ENCODE results near the gene HOXD1.

The HOXD1 gene

DNA sequence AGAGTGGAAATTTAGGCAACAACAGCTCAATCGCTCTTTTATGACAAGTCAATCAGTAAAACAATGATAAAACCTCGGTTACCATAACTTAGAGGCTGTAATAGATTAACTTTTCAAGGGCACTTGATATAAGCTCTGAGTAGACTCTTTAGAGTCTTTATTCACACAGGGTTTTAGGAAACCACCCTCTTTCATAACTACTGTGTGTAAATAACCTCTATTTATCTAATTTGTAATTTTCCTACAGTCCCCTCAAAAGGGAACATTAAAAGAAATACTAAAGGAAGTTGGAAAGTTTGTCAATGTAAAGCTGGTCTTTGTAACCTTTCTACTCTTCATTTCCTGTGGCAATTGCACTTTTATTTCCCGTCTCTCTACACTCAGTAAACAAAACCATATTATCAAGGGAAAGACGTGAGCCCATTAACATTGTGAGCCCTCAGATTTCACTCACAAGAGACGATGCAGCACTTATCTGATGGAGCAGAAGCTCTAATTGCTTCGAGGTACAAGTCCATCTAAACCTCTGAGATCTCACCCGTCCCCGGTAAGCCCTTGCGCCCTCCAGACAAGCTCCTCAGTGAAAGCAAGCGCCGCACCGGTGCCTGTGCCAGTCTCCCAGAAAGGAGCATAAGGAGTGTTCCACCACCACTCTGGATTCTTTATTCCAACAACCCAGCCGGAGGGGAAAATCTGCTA lies 1.1 kb upstream of the HOXD1 start:
- DNase-seq = no peak

DNA sequence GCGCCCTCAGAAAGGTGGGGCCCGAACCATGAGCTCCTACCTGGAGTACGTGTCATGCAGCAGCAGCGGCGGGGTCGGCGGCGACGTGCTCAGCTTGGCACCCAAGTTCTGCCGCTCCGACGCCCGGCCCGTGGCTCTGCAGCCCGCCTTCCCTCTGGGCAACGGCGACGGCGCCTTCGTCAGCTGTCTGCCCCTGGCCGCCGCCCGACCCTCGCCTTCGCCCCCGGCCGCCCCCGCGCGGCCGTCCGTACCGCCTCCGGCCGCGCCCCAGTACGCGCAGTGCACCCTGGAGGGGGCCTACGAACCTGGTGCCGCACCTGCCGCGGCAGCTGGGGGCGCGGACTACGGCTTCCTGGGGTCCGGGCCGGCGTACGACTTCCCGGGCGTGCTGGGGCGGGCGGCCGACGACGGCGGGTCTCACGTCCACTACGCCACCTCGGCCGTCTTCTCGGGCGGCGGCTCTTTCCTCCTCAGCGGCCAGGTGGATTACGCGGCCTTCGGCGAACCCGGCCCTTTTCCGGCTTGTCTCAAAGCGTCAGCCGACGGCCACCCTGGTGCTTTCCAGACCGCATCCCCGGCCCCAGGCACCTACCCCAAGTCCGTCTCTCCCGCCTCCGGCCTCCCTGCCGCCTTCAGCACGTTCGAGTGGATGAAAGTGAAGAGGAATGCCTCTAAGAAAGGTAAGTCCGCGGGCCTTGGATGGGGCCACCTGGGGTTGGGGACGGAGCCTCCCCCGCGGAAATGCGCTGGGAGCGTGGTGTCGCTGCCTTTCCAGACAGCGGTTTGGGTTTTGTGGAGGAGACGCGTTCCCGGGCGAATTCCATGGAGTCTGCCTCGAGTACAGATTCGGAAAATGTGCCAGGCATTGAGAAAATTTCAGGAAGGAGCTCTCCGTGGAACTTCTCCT lies 559 bp downstream of the HOXD1 start:
- DNase-seq = no peak

DNA sequence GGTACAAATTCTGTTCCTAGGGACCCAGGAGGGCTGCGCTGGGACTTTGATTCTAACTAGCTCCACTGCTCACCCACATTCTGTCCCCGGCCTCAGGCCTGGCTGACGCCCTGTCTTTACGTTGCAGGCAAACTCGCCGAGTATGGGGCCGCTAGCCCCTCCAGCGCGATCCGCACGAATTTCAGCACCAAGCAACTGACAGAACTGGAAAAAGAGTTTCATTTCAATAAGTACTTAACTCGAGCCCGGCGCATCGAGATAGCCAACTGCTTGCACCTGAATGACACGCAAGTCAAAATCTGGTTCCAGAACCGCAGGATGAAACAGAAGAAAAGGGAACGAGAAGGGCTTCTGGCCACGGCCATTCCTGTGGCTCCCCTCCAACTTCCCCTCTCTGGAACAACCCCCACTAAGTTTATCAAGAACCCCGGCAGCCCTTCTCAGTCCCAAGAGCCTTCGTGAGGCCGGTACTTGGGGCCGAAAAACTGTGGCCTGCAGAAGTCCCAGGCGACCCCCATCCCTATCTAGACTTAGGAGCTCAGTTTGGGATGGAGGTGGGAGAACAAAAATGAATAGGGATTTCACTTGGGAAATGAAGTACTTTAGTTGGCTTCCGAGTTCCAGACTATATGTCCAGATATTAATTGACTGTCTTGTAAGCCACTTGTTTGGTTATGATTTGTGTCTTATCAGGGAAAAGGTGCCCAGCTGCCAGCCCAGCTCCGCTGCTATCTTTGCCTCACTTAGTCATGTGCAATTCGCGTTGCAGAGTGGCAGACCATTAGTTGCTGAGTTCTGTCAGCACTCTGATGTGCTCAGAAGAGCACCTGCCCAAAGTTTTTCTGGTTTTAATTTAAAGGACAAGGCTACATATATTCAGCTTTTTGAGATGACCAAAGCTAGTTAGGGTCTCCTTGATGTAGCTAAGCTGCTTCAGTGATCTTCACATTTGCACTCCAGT lies 1.5 kb downstream of the HOXD1 start:
- no peak for DNase-seq

DNA sequence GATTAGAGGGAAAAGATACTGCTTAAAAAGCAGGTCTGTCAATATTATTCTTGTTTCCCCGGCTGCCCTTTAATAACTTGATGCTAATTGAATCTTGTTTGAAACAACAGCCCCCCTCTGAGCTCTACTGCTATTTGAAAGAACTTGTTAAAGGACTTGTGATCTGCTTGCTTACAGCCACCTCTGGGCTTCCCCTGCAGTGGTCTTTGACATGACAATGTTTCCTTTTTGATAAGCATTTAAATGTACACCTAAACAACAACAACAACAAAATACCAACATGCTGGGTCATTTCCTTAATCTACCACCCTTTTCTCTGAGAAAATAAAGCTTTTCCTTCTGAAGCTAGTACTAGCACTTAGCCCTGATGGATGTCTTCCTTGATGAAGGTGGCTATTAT lies 3.9 kb downstream of the HOXD1 start:
- DNase-seq = no peak

DNA sequence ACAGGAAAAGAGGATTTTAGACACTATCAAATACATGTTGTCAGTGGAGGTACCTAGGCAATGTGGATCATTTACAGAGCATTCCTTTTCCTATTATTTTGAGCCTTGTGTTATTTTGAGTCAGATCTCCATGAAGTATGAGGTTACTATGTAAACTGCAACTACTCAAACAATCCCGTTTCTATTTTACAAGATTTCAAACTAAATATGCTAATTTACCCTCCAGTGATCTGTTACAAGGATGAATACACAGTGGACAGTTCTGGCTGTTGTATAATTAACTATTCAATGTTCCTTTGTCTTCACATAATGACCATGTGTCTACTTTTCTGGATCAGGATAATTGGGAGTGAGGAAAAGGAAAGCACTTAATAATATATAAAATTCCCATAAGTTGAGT lies 4.6 kb downstream of the HOXD1 start:
- DNase-seq = no peak

DNA sequence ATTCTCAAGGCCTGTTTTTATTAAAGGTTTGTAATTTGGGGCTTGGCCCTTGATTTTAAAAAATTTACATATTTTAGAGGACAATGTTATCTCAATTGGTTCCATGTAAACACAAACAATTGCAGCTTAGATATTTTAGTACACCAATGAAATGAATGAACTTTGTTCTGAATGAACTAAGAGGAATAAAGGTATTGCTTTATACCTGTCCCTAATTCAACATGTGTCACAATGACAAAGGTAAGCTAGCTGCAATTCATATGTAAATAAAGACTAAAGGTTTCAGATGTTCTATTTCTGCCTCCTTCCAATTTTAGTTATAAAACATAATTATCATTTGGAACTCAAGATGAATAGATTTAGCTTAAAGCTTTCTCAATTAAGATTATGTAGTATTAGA lies 11.4 kb downstream of the HOXD1 start:
- DNase-seq = no peak

DNA sequence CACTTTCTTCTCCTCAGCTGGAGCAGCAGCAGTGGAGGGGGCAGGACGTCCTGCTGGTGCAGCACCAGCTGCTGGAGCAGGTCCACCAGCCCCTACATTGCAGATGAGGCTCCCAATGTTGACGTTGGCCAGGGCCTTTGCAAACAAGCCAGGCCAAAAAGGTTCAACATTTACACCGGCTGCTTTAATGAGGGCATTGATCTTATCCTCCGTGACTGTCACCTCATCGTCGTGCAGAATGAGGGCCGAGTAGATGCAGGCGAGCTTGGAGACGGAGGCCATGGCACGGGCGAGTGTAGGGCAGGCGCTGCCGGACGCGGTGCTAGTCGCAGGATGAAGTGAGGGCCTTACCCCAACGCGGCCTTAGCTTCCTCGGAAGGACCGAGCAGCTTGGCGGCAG lies 12.5 kb downstream of the HOXD1 start:
- DNase-seq = no peak

DNA sequence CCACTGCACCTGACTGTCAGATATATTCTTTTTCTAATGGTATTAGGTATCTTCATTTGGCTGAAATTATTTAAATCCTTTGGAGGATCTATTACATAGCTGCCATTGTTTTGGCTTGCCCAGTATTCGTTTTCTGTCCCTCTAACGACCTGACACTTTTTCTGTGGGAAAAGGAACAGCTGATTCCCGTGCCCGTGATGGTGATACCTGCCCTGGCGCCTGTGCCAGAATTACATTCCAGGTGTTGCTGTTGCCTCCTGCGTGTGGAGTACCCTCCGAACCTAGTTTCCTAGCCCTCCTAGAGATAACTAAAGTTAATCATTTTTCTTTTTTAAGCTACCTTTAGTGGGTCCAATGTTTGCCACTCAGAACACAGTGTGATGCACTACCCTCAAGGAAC lies 14.0 kb downstream of the HOXD1 start:
- no peak for DNase-seq

DNA sequence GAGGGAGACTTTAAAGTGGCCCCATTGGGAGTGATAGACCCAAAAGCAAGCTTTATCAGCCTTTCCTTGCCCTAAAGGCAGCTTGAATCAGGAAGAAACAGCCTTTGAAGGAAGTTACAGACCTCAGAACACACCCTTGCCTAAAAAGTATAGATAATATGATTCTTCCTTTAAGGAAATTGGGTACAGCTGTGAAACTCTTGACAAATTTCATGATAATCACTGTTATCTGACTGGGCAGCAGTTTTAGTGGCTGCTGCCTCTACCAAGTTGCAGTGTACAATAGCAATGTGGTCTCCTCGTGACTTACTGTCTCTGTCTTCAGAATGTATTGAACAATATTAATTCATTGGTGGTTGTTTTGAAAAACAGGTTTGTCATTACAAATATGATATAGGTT lies 16.7 kb downstream of the HOXD1 start:
- DNase-seq = no peak

DNA sequence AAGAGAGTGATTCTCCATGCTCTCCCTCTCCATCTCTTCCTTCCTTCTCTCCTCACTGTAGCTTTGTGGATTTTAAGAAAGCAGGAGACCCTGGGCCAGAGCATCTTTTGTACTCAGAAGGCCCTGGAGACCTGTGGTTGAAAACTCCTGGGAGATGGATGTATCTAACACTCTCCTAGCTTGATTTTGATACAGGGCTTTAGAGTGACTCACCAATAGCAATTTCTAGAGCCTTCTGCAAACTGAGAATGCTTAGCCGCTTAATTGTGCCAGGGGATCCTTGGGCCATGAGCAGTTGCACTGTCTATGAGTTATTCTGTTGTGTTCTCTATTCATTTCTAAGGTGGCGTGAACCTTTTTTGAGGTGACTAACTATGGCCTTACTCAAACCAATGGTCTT lies 17.7 kb downstream of the HOXD1 start:
- DNase-seq = no peak

DNA sequence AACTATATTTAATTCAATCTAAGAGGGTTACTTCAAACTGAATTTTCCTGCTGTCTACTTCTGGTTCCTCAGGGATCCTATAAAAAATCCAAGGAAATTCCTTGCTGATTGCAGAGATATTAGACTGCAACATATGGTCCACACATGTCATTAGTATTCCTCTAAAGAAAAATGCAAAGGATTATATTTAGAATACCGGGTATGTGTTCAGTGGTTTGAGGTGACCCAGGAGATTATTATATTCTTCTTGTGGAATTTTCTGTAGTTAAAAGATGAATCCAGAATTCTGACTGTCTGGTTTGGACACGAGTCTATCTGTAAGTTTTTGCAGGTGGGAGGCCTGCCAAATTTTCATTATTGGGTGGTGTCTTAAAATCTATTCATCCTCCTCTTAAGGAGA lies 18.2 kb downstream of the HOXD1 start:
- no peak for DNase-seq

DNA sequence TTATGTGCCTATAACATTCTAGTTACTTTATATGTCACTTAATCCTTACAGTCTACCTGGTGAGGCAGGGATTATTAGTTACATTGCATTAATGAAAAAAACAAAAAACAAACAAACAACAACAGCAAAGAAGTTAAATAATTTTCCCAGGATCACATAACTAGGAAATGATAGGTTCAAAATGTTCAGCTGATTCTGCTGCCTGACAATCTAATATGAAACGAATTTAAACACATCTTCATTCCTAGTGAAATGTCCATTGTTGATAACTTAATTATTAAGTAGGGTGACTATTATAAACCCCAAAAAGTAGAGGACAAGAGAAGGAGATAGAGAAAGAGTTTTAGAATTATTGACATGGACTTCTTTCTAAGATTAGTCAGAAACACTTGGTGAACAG lies 22.6 kb downstream of the HOXD1 start:
- no peak for DNase-seq

DNA sequence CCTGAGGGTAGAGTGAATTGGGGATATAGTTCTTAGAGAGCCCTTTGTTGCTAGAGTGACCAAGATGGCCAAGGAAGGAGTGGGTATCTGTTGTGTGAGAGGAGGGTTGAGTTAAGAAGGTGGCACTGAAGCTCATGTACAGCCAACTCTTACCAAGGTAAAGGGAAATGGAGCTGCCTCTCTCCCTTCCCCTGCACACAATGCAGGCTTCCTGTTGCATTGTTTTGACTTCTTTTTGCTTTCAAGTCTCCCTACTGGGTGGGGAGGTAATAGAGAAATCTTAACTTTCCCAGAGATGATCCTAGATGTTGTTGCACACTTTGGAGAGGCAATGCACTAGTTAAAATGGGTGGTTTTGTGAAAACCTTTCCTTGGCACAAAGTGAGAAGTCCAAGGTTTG lies 23.8 kb downstream of the HOXD1 start:
- DNase-seq = no peak

DNA sequence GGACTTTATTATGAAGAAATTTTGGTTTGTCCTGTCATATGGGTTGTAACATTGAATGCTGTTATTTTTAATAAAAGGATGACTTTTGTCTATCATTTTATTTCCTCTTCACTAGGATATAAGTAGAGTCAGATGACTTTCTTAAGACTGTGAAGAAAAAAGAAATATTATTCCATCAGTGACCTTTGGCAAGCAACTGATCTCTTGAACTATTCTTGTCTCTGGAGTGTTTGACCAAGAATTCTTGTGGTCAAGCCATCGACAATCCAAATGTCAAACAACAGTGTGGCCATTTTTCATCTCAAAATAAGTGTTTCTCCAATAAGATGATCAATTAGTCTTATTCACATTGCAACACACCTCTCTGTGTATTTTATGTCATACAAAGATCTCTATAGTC lies 24.9 kb downstream of the HOXD1 start:
- DNase-seq = no peak

DNA sequence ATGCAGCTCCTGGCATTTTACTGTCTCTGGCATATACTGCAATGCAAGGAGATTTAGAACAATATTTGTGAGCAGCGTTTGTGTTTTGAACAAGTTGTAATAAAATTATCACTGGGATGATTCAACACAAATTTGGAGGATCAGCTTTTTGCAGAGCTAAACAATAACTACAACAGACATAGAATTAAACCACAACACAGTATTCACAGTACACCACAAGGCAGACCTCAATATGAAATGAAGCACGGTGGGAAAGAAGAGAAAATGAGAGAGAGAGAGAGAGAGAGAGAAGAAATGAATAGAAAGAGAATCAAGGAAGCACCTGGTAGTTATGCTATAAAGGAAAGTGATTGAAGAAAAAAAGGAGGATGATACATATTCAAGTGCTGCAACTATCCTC lies 39.4 kb downstream of the HOXD1 start:
- DNase-seq = no peak

DNA sequence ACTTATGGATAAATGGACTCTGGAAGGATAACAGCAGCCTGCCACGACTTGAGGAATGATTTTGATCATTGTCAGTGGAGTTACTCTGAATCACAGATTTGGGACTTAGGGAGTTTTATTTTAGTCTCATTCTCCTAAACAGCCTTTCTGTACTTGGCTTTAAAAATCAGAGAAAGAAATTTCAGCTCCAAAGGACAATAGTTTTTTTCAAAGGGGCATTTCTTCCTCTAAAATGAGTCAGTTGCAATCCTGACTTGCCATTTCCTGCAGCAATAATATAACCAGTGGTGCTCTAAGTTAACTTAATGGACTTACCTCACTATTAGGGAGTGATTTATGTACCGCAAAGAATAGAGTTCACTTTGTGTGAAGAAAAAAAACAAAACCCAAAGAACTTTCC lies 45.7 kb downstream of the HOXD1 start:
- DNase-seq = no peak

DNA sequence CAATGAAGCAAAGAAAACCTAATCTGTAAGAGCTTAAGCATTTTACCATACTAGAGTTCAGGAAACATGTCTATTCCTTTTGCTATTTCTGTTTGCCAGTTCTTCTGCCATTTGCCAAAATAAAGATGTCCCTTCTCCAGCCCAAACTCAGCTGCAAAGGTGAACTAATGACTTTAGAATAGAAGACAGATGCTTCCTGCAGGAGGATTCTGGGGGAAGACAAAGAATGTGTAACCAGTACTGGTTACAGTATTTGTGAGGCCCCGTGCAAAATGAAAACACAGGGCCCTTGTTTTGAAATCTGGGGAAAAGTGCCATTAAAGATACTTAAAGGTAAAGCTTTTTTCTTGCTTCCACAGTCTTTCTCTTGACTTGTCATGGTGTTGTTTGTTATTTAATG lies 46.5 kb downstream of the HOXD1 start:
- DNase-seq = no peak

DNA sequence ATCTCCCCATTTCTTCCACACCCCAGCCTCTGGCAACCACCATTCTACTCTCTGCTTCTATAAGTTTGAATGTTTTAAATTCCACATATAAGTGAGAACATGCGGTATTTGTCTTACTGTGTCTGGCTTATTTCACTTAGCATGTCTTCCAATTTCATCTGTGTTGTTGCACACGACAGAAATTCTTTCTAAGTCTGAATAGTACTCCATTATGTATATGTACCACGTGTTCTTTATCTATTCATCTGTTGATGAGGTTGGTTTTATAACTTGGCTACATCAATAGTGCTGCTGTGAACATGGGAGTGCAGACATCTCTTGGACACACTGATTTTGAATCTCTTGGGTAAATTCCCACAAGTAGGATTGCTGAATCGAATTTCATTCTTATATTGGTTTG lies 49.0 kb downstream of the HOXD1 start:
- DNase-seq = no peak

DNA sequence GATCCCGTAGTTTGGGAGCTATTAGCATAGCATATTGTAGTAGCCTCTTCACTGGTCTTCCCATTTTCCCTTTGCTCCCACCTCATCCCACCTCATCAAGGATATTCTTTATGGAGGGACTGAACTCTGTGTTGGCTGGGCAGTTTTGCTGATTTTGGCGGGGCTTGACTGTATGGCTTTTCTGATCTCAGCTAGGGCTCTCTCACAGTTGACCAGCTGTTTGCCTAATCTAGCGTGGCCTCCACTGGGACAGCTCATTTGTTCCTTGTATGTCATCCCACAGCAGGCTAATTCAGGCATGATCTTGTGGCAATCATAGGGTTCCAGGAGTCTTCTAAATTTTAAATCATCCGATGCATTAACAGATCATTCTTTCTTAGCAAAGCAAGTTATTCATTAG lies 50.6 kb downstream of the HOXD1 start:
- no peak for DNase-seq

DNA sequence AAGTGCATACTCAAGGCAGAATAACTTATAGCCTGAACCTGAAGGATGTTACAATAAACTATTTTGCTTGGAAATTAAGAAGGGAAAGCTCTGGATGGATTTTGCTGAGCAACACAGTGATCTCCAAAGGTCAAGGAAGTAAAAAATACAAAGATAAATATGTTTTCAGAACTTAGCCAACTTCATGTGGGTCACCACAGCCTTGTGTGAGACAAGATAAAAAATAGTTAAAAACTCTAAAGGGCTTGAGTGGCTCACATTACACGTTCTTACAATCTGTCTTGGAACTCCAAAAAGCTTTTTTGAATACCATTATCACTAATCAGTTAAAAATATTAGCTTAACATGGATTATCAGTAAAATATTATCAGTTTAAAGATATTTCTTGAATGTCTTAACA lies 51.8 kb downstream of the HOXD1 start:
- no peak for DNase-seq
